Measurements from ENCODE around the gene NEO1. TPM values are rescaled to one million over a fixed set of nuclear protein-coding genes. Genes with fewer than 3 reads are reported as not detected.

The NEO1 gene
- total RNA-seq, 1 experiment from 2014 or later: 12.4 TPM

DNA sequence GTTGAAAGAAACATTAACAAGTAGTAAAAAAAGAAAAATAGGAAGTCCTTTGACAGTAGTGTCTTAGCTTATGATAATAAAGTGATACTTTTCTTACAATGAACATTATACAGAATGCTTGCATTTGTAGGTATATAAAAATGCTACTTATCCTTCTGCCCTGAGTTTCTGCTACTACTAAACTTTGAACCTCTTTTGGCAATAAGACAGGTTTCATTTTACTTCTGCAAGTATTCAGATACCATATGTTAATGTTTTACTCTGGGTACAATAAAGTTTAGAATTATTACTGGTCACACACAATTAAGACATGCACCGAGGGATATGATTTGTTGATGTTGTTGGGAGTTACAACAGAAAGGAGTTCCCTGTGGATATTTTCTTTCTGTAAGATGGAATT, 57.9 kb downstream of the NEO1 start:
- no peaks in the 10 kb centered on the region for H3K27me3 ChIP-seq (replicated peaks; ENCODE audit: control insufficient read depth, insufficient read depth, low read length)
- no TSS peak for BruUV-seq (replicated peaks)
- TF ChIP-seq, protein P1, sequence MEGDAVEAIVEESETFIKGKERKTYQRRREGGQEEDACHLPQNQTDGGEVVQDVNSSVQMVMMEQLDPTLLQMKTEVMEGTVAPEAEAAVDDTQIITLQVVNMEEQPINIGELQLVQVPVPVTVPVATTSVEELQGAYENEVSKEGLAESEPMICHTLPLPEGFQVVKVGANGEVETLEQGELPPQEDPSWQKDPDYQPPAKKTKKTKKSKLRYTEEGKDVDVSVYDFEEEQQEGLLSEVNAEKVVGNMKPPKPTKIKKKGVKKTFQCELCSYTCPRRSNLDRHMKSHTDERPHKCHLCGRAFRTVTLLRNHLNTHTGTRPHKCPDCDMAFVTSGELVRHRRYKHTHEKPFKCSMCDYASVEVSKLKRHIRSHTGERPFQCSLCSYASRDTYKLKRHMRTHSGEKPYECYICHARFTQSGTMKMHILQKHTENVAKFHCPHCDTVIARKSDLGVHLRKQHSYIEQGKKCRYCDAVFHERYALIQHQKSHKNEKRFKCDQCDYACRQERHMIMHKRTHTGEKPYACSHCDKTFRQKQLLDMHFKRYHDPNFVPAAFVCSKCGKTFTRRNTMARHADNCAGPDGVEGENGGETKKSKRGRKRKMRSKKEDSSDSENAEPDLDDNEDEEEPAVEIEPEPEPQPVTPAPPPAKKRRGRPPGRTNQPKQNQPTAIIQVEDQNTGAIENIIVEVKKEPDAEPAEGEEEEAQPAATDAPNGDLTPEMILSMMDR (IDR thresholded peaks at IDR 0.05; ENCODE audit: insufficient read depth in 1 of 2, low read depth in 1 of 2, low read length in 1 of 2, severe bottlenecking in 1 of 2, unreplicated experiment in 1 of 2): no peak
- no peaks in the 10 kb centered on the region for H3K36me3 ChIP-seq (ENCODE audit: control insufficient read depth, insufficient read depth, low read length)
- H3K4me1 ChIP-seq: no peaks in the 10 kb centered on the region
- ChIA-PET POLR2A (no interaction called here), CTCF (no interaction called here)
- no peaks in the 10 kb centered on the region for H3K9me3 ChIP-seq
- no peak overlapping the region for H3K4me3 Mint-ChIP-seq (ENCODE audit: unreplicated experiment)
- intact Hi-C loops (cut with micrococcal nuclease; ENCODE audit: unreplicated experiment): no loop called here
- H3K27ac Mint-ChIP-seq (ENCODE audit: unreplicated experiment): no peak overlapping the region
- no peaks in the 10 kb centered on the region for H3K36me3 Mint-ChIP-seq (ENCODE audit: insufficient read depth, unreplicated experiment)
- no peak for DNase-seq
- H3K4me1 Mint-ChIP-seq (ENCODE audit: low read depth, unreplicated experiment): peaks cover 10% of the 10 kb centered on the region
- no peaks in the 10 kb centered on the region for H3K9me3 Mint-ChIP-seq (ENCODE audit: unreplicated experiment)
- H3K27me3 Mint-ChIP-seq (ENCODE audit: insufficient read depth, unreplicated experiment): peaks cover 7% of the 10 kb centered on the region
- H3K4me3 ChIP-seq (ENCODE audit: low read depth, low read length): no peak overlapping the region

DNA sequence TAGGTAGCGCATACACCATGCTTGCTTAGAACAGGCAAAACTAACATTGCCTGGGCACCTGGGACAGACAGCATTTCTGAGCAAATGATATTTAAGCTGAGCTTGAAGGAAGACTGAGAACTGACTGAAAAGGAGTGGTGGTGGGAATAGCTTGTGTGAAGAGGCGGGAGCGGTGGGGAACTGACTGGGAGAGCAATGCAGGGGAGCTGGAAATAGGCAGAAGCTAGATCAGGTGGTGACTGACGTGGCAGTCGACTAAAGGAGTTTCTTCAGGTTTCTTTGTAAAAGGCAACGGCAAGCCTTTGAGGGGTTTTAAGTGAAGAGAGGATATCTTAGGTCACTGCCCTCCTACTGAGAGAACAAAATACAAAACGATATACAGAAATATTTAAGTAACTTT, 61.8 kb downstream of the NEO1 start:
- no peaks in the 10 kb centered on the region for H3K9me3 Mint-ChIP-seq (ENCODE audit: unreplicated experiment)
- POLR2A ChIA-PET: interaction anchor here (0.5 kb wide), 1 partner anchor 66 kb away, joined by 3 read pairs; no protein-coding TSS in a partner anchor
- BruUV-seq (replicated peaks): no TSS peak
- H3K27me3 Mint-ChIP-seq (ENCODE audit: insufficient read depth, unreplicated experiment): peaks cover 5% of the 10 kb centered on the region
- TF ChIP-seq, protein P1 (IDR thresholded peaks at IDR 0.05; ENCODE audit: insufficient read depth in 1 of 2, low read depth in 1 of 2, low read length in 1 of 2, severe bottlenecking in 1 of 2, unreplicated experiment in 1 of 2): no peak
- no peaks in the 10 kb centered on the region for H3K4me1 ChIP-seq
- no peak overlapping the region for H3K4me3 Mint-ChIP-seq (ENCODE audit: unreplicated experiment)
- H3K27me3 ChIP-seq (replicated peaks; ENCODE audit: control insufficient read depth, insufficient read depth, low read length): no peaks in the 10 kb centered on the region
- H3K4me3 ChIP-seq (ENCODE audit: low read depth, low read length): no peak overlapping the region
- no peak overlapping the region for H3K27ac Mint-ChIP-seq (ENCODE audit: unreplicated experiment)
- peaks cover 17% of the 10 kb centered on the region for H3K4me1 Mint-ChIP-seq (ENCODE audit: low read depth, unreplicated experiment)
- DNase-seq: no peak
- H3K36me3 ChIP-seq (ENCODE audit: control insufficient read depth, insufficient read depth, low read length): no peaks in the 10 kb centered on the region
- no peaks in the 10 kb centered on the region for H3K9me3 ChIP-seq
- CTCF ChIA-PET: interaction anchor here (1.0 kb wide), 1 partner anchor 12 kb away, joined by 4 read pairs; no protein-coding TSS in a partner anchor
- no peaks in the 10 kb centered on the region for H3K36me3 Mint-ChIP-seq (ENCODE audit: insufficient read depth, unreplicated experiment)
- intact Hi-C loops (cut with micrococcal nuclease; ENCODE audit: unreplicated experiment): no loop called here

DNA sequence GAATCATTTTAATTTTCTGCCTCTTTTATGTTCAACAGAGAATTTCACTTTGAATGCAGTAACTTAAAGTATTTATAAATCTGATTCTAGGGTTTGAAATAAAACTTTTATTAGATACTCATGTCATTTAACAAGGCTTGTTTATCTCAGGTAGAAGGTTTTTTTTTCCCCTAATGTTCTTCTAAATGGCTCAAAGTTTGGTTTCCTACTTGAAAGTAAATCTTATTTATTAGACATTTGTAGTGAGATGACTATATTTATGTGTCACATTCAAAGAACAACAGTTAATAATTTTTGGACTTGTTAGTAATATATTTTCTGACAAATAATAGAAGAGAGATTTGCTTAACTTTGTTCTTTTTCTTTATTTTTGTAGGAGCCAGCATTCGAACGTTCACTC, 63.9 kb downstream of the NEO1 start:
- Histone ChIP-seq H3K4me3 (ENCODE audit: low read depth, low read length) (no peak overlapping the region), H3K27me3 (replicated peaks; ENCODE audit: control insufficient read depth, insufficient read depth, low read length) (no peaks in the 10 kb centered on the region), H3K36me3 (ENCODE audit: control insufficient read depth, insufficient read depth, low read length) (no peaks in the 10 kb centered on the region), H3K4me1 (no peaks in the 10 kb centered on the region), H3K9me3 (no peaks in the 10 kb centered on the region)
- H3K4me3 Mint-ChIP-seq (ENCODE audit: unreplicated experiment): no peak overlapping the region
- H3K9me3 Mint-ChIP-seq (ENCODE audit: unreplicated experiment): no peaks in the 10 kb centered on the region
- no TSS peak for BruUV-seq (replicated peaks)
- TF ChIP-seq, protein P1 (IDR thresholded peaks at IDR 0.05; ENCODE audit: insufficient read depth in 1 of 2, low read depth in 1 of 2, low read length in 1 of 2, severe bottlenecking in 1 of 2, unreplicated experiment in 1 of 2): no peak
- H3K4me1 Mint-ChIP-seq (ENCODE audit: low read depth, unreplicated experiment): peaks cover 7% of the 10 kb centered on the region
- no peak for DNase-seq
- no peaks in the 10 kb centered on the region for H3K36me3 Mint-ChIP-seq (ENCODE audit: insufficient read depth, unreplicated experiment)
- intact Hi-C loops (cut with micrococcal nuclease; ENCODE audit: unreplicated experiment): no loop called here
- H3K27ac Mint-ChIP-seq (ENCODE audit: unreplicated experiment): no peak overlapping the region
- CTCF ChIA-PET: no interaction called here
- POLR2A ChIA-PET: no interaction called here
- H3K27me3 Mint-ChIP-seq (ENCODE audit: insufficient read depth, unreplicated experiment): peaks cover 2% of the 10 kb centered on the region
